Osteoblast (primary cell): ENCODE measurements around the gene SOX10. TPM values are rescaled to one million over a fixed set of nuclear protein-coding genes. Genes with fewer than 3 reads are reported as not detected.

Experiments used
- DNase-seq: peaks from one replicate; pipeline ENCODE4 v3.0.0; 2011; ENCODE audit warnings: low spot score, mixed read lengths; ENCODE audit not compliant: insufficient read length; ENCODE audit errors: missing footprints
- H2AFZ ChIP-seq: 2 replicates; pipeline ENCODE4 v1.6.0; 2011; ENCODE audit warnings: mild to moderate bottlenecking, low read length
- H3K27ac ChIP-seq: 2 replicates; pipeline ENCODE4 v1.5.1; 2011; ENCODE audit warnings: mild to moderate bottlenecking, low read depth, low read length, moderate library complexity
- H3K27me3 ChIP-seq: 2 replicates; pipeline ENCODE4 v1.6.0; 2012; ENCODE audit warnings: mild to moderate bottlenecking, control low read depth, inconsistent platforms, low read length, moderate library complexity; ENCODE audit not compliant: insufficient read depth
- H3K36me3 ChIP-seq: 2 replicates; pipeline ENCODE4 v1.5.1; 2011; ENCODE audit warnings: mild to moderate bottlenecking, low read length, control low read depth, moderate library complexity; ENCODE audit not compliant: insufficient read depth
- H3K4me1 ChIP-seq: 2 replicates; pipeline ENCODE4 v1.5.1; 2011; ENCODE audit warnings: mild to moderate bottlenecking, low read length, control low read depth, moderate library complexity; ENCODE audit not compliant: insufficient read depth
- H3K4me2 ChIP-seq: 2 replicates; pipeline ENCODE4 v1.6.0; 2011; ENCODE audit warnings: mild to moderate bottlenecking, low read length; ENCODE audit not compliant: insufficient read depth
- H3K4me3 ChIP-seq: fragments of 200-600 bp; sonication (generic); 3 replicates; pipeline ENCODE4 v1.5.1; 2012; ENCODE audit warnings: mild to moderate bottlenecking, low read length, inconsistent platforms; ENCODE audit not compliant: insufficient read depth
- H3K79me2 ChIP-seq: 2 replicates; pipeline ENCODE4 v1.6.0; 2012; ENCODE audit warnings: mild to moderate bottlenecking, low read length, control low read depth, inconsistent platforms; ENCODE audit not compliant: insufficient read depth
- H3K9me3 ChIP-seq: 2 replicates; pipeline ENCODE4 v1.5.1; 2011; ENCODE audit warnings: low read depth, low read length, control low read depth
- H4K20me1 ChIP-seq: 2 replicates; pipeline ENCODE4 v1.6.0; 2012; ENCODE audit warnings: mild to moderate bottlenecking, low read length, control low read depth; ENCODE audit not compliant: insufficient read depth
- total RNA-seq: library from RNA; depleted of rRNA; stranded (reverse); fragments of >200 nt; gene quantifications from 2 replicates; pipeline ENCODE4 v1.2.3, GENCODE V29; 2012
- TF ChIP-seq, protein P1 (sequence below): IDR thresholded peaks from 2 replicates; pipeline ENCODE4 v1.5.1; 2011; ENCODE audit warnings: mild to moderate bottlenecking, low read depth, low read length, moderate library complexity; ENCODE audit errors: extremely low read depth

The SOX10 gene
- total RNA-seq, 1 donor, result not detected

DNA sequence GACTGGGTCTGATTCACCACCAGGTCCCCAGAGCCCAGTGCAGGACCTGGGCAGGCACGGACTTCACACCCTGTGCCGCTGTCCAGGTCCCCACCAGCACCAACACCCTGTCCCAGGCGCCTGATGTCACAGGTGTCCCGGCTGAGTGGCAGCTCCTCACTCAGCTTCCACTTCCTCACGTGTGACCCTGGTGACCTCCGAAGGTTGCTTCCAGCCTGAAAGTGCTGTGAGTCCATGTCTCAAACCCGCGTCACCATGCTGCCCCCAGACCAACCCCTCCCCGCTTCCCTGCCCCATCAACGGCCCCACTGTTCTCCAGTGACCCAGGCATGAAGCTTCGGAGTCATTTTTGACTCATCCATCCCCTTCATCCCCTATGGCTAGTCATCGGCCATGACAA lies 47.1 kb upstream of the SOX10 start:
- Histone ChIP-seq H3K27me3 (no peaks in the 10 kb centered on the region), H2AFZ (no peak overlapping the region), H3K9me3 (no peaks in the 10 kb centered on the region), H3K27ac (no peak overlapping the region), H3K4me1 (peaks cover 30% of the 10 kb centered on the region), H3K36me3 (no peaks in the 10 kb centered on the region), H4K20me1 (no peaks in the 10 kb centered on the region), H3K4me2 (no peak overlapping the region), H3K4me3 (no peak overlapping the region), H3K79me2 (no peaks in the 10 kb centered on the region)
- TF ChIP-seq, protein P1, sequence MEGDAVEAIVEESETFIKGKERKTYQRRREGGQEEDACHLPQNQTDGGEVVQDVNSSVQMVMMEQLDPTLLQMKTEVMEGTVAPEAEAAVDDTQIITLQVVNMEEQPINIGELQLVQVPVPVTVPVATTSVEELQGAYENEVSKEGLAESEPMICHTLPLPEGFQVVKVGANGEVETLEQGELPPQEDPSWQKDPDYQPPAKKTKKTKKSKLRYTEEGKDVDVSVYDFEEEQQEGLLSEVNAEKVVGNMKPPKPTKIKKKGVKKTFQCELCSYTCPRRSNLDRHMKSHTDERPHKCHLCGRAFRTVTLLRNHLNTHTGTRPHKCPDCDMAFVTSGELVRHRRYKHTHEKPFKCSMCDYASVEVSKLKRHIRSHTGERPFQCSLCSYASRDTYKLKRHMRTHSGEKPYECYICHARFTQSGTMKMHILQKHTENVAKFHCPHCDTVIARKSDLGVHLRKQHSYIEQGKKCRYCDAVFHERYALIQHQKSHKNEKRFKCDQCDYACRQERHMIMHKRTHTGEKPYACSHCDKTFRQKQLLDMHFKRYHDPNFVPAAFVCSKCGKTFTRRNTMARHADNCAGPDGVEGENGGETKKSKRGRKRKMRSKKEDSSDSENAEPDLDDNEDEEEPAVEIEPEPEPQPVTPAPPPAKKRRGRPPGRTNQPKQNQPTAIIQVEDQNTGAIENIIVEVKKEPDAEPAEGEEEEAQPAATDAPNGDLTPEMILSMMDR, result no peak
- DNase-seq, result peak; percentile 79

DNA sequence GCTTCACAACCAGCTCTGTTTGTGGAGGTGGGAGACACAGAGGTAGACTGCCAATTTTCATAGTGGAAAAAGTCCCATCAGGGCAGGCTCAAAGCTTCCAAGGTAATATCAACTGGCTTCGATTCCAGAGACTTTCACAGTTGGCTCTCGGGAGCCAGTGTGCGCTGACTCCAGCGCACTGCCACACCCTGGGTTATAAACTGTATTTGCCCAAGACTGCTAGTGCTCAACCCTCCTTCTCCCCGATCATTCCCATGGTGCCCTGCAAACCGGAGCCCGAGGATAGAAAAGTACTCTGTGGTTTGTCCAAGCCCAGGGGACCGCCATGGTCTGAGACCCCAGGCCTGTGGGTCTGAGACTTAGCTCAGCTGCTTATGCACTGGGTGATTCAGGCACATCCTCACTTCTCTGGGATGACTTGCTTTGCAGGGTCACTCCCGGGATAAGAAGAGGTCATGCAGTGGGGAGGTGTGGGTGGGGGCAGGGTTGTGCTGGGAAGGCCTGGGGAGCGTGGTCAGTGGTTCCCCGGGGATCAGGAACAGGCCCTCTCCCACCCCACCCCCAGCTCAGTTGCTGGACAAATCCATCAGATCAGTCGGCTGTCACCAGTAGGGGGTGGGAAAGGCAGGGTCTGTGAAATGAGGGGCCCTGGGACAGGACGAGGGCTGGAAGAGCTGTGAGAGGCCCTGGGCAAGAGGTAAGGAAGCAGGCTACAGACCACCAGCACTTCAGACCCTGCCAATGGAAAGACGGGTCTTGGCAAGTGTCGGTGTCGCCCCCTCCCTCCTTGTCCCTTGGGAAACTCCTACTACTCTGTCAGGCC lies 46.2 kb upstream of the SOX10 start:
- Histone ChIP-seq H3K4me1 (peaks cover 30% of the 10 kb centered on the region), H3K27me3 (no peaks in the 10 kb centered on the region), H4K20me1 (no peaks in the 10 kb centered on the region), H3K4me3 (no peak overlapping the region), H3K36me3 (no peaks in the 10 kb centered on the region), H3K79me2 (no peaks in the 10 kb centered on the region), H3K4me2 (no peak overlapping the region), H3K27ac (peak overlapping the region; percentile 11), H2AFZ (no peak overlapping the region), H3K9me3 (no peaks in the 10 kb centered on the region)
- DNase-seq, result peak; percentile 88
- TF ChIP-seq, protein P1, result peak; percentile 10

DNA sequence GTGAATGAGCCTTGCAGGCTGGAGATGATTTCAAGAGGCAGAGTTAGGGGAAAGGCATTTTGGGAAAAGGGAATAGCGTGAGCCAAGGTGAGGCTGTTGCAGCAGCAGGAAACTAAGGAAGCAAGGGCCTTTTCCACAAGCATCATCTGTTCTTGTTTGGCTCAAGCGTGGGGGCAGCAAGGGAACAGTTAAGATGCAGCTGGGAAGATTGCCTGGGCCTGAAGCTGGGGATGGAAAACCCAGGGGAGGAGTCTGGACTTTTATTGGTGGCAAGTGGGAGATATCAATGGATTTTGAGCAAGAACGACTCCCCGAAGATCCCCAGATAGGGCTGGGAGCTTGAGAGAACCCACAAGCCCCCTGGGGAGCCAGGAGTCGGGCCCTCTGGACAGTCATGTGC lies 45.5 kb upstream of the SOX10 start:
- no peak overlapping the region for H2AFZ ChIP-seq
- H3K79me2 ChIP-seq, result no peaks in the 10 kb centered on the region
- TF ChIP-seq, protein P1, result no peak
- H3K27ac ChIP-seq, result no peak overlapping the region
- peaks cover 27% of the 10 kb centered on the region for H3K4me1 ChIP-seq
- H3K27me3 ChIP-seq, result no peaks in the 10 kb centered on the region
- no peaks in the 10 kb centered on the region for H4K20me1 ChIP-seq
- no peaks in the 10 kb centered on the region for H3K36me3 ChIP-seq
- no peak overlapping the region for H3K4me2 ChIP-seq
- peak; percentile 17 for DNase-seq
- no peaks in the 10 kb centered on the region for H3K9me3 ChIP-seq
- H3K4me3 ChIP-seq, result no peak overlapping the region

DNA sequence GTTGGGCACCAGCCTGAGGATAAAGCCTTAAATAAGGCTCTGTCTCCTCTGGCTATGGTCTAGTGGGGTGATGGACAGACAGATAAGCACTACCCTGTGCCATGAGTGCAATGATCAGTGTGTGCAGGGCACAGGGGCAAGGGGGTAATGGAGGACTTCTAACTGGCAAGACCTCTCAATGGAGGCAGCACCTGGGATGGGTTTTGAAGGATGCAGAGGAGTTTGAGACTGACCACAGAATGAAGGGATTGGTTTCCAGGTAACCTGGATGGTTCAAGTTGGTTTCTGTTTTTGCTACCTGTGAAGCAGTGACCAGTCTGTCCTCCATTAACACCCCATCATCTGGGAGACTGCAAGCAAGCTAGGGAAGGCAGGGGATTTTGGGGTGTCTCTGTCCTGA lies 45.0 kb upstream of the SOX10 start:
- no peak overlapping the region for H2AFZ ChIP-seq
- H3K4me3 ChIP-seq, result no peak overlapping the region
- H3K27ac ChIP-seq, result no peak overlapping the region
- H3K9me3 ChIP-seq, result no peaks in the 10 kb centered on the region
- TF ChIP-seq, protein P1, result no peak
- DNase-seq, result peak; percentile 8
- H3K79me2 ChIP-seq, result no peaks in the 10 kb centered on the region
- no peaks in the 10 kb centered on the region for H3K27me3 ChIP-seq
- peaks cover 24% of the 10 kb centered on the region for H3K4me1 ChIP-seq
- H4K20me1 ChIP-seq, result no peaks in the 10 kb centered on the region
- H3K4me2 ChIP-seq, result no peak overlapping the region
- no peaks in the 10 kb centered on the region for H3K36me3 ChIP-seq
